GM12872 (cell line): ENCODE data around the gene TBXAS1.

ENCODE experiments used
- TF ChIP-seq, protein P1 (sequence below): IDR thresholded peaks from 3 replicates; pipeline ENCODE4 v1.5.1; 2011; ENCODE audit warnings: low read depth, mild to moderate bottlenecking, low read length, moderate library complexity; ENCODE audit not compliant: insufficient read depth

The TBXAS1 gene

GRCh38 chr7:139895141-139895829 is 66.2 kb downstream of the TBXAS1 start:
- TF ChIP-seq, protein P1, sequence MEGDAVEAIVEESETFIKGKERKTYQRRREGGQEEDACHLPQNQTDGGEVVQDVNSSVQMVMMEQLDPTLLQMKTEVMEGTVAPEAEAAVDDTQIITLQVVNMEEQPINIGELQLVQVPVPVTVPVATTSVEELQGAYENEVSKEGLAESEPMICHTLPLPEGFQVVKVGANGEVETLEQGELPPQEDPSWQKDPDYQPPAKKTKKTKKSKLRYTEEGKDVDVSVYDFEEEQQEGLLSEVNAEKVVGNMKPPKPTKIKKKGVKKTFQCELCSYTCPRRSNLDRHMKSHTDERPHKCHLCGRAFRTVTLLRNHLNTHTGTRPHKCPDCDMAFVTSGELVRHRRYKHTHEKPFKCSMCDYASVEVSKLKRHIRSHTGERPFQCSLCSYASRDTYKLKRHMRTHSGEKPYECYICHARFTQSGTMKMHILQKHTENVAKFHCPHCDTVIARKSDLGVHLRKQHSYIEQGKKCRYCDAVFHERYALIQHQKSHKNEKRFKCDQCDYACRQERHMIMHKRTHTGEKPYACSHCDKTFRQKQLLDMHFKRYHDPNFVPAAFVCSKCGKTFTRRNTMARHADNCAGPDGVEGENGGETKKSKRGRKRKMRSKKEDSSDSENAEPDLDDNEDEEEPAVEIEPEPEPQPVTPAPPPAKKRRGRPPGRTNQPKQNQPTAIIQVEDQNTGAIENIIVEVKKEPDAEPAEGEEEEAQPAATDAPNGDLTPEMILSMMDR: no peak

GRCh38 chr7:139896288-139896687 is 67.2 kb downstream of the TBXAS1 start:
- TF ChIP-seq, protein P1: no peak

- TF ChIP-seq, protein P1: no peak
These were observed 67.8 kb downstream of the TBXAS1 start for GRCh38 chr7:139896831-139897230.

- TF ChIP-seq, protein P1: no peak
These were observed 68.5 kb downstream of the TBXAS1 start for GRCh38 chr7:139897422-139898090.

- TF ChIP-seq, protein P1: no peak
These were observed 69.4 kb downstream of the TBXAS1 start for GRCh38 chr7:139898483-139898882.

- TF ChIP-seq, protein P1: no peak
These were observed 70.4 kb downstream of the TBXAS1 start for GRCh38 chr7:139899328-139899955.

DNA sequence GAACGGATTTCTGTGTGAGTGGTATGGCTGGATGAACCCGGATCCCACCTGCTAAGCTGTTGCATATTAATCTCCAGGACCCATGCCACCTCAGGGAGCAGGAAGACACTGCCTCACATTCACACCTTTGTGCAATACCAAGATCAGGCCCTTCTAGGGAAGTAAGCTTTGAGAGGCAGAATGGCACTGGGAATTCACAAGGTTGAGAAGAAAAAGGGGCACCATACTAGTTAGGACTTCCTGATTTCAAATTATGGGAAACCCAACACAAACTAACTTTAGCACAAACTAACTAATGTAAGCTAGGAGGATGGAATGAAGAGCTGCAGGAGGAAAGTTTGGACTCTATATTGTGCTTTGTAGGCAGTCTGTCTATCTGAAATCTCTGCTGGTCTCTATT is 71.3 kb downstream of the TBXAS1 start:
- TF ChIP-seq, protein P1: no peak
